HG02571 (cell line): Measurements from ENCODE around the gene PIP5K1C.
"Not testable (repeated sequence)": the region's sequence is repeated elsewhere in the genome, so short reads cannot be mapped to it uniquely, and the experiment has no call there.

ENCODE experiments used
- ATAC-seq: cut with Tn5 transposase; IDR thresholded peaks from one replicate; pipeline ENCODE4 v1.9.1; 2021; ENCODE audit warnings: mild to moderate bottlenecking, moderate library complexity; ENCODE audit not compliant: unreplicated experiment

Gene PIP5K1C

DNA sequence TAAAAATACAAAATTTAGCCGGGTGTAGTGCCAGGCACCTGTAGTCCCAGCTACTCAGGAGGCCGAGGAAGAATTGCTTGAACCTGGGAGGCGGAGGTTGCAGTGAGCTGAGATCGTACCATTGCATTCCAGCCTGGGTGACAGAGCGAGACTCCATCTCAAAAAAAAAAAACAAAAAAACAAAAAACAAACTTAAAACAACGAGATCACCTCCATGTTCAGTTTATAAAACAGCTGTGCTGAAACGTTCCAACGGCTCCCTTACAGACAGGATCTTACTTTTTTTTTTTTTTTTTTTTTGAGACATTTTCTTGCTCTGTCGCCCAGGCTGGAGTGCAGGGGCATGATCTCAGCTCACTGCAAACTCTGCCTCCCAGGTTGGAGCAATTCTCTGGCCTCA is 71.5 kb downstream of the PIP5K1C start:
- not testable (repeated sequence) for ATAC-seq

GRCh38 chr19:3627351-3627723 is 72.9 kb downstream of the PIP5K1C start:
- no peak for ATAC-seq

DNA sequence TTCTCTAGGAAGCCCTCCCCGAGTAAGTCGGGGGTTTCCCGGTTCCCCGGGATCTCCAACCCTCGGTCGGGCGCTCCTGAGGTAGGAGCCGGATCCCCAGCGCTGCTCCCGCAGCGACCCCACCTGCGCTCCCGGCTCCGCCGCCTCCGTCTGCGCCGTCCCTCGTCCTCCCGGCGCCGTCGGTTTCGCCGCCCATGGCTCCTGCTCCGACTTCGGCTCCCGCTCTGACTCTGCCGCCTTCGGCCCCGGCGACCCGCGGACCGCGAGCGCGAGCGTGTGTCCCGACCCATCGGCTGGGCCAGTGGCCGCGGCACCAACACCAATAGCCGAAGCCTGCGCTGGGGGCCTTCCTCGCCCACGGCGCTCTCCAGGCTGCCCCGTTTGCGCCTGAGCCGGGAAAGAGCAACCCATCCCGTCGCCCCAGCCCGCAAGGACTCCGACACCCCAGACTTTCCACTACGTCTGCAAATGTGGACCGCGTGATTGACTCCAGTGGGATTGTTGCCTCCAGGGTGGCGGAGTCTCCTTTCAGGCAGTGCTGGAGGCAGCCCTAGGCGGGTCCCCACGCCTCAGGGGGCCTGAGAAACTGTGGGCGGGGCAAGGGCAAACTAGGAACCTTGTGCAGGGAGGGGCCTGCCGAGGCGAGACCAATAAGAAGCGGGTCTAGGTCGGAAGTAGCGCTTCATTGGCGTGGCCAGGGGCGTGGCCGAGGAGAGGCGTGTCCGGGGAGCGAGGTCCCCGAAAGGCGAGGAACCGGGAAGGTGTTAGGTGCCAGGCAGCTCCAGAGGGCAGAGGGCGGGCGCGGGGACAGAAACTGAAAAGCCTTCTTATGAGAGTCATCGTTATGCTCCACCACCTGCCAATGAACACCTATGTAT is 73.6 kb downstream of the PIP5K1C start, which contains the start of gene CACTIN:
Gene CACTIN, minus strand, starts transcription at position 318 of the 878 bp plus-strand sequence. Its CDS starts 28 bp downstream, at position 290.
- ATAC-seq, result peak; percentile 84

DNA sequence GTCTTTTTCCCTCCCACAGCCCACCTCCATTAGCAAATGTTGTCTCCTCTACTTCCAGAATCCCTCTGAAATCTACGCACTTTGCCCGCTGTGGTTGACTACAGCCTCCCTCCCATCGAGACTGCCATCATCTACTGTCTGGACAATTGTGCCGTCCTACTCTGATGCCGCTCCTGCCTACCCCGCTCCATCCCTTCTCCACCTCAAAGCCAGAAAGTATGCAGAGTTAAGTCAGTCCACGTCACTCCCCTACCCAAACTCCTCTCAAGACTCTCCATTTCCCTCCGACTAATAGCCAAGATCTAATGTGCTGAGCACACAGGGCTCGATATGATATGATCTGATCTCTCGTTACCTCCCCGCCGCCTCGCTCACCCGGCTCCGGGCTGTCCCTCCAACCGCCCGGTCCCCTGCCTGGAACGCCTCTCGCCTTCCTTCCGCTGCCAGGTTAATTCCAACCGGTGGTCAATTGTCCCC is 74.2 kb downstream of the PIP5K1C start:
- no peak for ATAC-seq

DNA sequence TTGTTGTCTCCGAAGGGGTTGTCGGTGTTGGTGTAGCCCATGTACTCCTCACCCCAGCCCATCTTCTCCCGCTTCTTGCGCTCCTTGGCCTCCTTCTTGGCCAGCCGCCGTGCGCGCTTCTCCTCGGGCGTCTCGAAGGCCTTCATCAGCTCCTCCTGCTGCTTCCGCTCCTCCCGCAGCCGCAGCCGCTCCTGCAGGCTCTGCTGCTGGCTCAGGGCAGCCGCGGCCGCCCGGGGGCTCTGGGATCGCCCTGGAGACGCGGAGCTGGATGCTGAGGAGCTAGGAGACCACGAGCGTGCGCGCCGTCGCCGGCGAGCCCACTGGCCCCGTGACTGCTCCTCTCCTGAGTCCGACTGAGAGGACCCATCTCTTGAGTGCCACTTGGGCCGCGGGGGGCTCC is 76.6 kb downstream of the PIP5K1C start:
- ATAC-seq, result no peak

- no peak for ATAC-seq
These were observed 78.0 kb downstream of the PIP5K1C start for GRCh38 chr19:3622224-3622623.

- no peak for ATAC-seq
These were observed 78.6 kb downstream of the PIP5K1C start for GRCh38 chr19:3621689-3622088.

DNA sequence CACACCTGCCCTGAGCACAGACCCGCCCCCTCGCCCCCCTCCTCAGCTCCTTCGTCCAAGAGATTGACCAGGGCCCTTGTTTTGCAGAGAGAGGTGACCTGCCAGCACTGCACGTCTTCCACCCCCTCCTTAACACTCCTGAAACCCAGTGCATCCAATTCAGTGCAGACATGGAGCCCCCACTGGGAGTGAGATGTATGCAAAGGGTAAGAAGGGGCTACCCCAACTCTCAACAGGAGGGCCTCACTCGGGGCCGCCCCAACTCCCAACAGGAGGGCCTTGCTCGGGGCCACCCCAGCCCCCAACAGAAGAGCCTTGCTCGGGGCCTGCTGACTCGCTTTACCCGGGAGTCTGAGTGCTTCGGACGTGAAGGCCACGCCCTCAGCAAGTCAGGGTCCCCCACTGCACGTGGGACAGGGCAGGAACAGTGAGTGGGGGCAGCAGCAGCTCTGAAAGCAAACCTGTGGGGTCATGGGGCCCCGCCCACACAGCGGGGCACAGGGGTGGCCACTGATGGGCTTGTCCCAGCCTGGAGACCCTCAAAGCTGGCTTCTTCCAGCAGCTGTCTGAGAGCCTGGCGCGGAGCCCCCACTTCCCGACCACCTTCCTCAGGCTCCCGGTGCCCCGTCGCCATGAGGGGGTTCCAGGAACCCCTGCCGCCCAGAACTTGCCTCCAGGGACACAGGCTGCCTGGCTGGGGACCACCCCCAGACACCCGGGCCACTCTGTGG is 79.3 kb downstream of the PIP5K1C start:
- ATAC-seq, result no peak

DNA sequence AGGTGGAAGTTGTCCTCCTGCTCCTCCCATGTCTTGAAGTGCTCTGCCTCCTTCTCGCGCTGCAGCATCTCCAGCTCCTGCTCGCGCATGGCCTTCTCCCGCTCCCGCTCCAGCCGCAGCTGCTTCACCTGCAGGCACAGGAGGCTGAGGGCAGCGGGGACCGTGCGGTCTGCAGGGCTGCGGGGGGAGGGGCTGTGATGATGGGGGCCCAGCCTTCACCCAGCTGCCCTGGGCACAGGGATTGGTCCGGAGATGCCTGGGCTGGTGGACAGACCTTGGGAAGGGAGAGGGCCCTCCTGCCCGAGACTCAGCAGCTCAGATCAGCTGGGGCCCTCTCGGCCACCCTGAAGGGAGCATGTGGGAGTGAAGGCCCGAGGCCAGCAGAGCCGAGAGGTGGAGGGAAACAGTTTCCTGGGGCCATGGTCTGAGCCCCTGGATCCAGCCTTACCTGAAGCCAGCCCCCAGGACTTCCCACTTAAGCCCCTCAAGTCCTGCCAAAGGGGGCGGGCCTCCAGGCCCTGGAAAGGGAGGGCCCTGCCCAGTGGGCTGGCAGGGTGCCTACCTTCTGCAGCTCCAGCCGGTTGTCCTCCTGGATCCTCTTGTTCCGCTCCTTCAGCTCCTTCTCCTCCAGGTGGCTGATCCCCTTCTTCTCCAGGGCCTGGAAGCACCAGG is 80.0 kb downstream of the PIP5K1C start:
- ATAC-seq, result no peak

- ATAC-seq, result no peak
These were observed 80.6 kb downstream of the PIP5K1C start for GRCh38 chr19:3619631-3620012.

GRCh38 chr19:3618811-3619630 is 81.2 kb downstream of the PIP5K1C start:
- no peak for ATAC-seq

GRCh38 chr19:3618144-3618810 is 82.0 kb downstream of the PIP5K1C start:
- no peak for ATAC-seq

DNA sequence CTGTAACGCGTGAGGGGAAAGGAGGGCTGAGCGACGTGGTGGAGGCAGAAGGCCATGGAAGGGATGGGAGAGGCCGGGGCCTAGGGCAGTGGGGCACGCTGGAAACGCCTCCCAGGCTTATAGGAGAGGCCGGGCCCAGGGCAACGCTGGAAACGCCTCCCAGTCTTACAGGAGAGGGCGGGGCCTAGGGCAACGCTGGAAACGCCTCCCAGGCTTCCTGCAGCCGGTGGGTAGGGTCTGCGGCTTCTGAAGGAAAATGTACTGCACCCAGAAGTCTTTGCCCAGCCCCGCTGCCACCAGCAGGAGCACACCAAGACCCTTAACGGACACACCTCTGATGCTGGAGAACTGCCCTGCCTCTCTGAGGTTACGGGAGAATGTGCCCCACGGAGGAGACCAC is 82.8 kb downstream of the PIP5K1C start:
- ATAC-seq, result no peak

- ATAC-seq, result no peak
These were observed 84.6 kb downstream of the PIP5K1C start for GRCh38 chr19:3615524-3616135.

- no peak for ATAC-seq
These were observed 85.3 kb downstream of the PIP5K1C start for GRCh38 chr19:3614858-3615505.

- ATAC-seq, result no peak
These were observed 86.2 kb downstream of the PIP5K1C start for GRCh38 chr19:3613818-3614661.

DNA sequence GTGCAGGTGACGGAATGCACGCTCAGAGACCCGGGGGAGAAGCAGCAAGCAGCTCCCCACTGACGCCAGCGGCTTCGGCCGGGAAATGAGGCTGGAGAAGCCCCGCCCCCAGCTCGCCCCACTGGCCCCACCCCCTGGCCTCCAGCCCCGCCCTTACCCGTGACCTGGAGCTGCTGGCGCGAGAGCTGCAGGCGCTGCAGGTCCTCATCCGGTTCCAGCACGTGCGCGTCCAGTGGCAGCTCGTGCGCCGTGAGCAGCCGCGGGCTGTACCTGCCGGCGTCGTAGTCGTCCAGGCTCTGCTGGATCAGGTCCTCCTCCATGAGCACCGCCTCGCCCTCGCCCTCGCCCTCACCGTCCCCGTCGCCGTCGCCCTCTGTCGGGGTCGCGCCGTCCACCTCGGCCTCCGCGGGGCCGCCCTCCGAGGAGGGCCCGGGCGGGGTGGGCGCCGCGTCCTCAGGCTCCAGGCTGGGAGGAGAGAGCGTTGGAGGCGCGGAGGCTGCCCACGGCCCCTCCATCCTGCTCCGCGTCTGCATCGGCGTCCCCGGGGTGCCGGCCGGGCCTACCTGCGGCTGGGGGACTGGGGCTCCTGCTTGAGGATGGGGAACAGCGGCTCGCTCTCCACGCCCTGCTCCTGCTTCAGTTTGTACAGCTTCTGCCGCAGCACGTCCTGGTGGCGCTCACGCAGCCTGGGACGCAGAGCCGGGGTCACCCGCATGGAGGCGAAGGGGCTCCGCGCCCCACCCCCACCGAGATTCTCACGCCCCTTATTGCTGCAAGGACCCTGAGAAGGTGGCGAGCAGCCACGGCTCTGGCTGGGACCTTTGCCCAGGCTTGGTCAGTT is 87.1 kb downstream of the PIP5K1C start:
- ATAC-seq, result no peak
